ENCODE results near the gene MEX3A.
"Not testable (repeated sequence)": the region's sequence is repeated elsewhere in the genome, so short reads cannot be mapped to it uniquely, and the experiment has no call there.

MEX3A gene

GRCh38 chr1:156117414-156118176 lies 35.3 kb upstream of the MEX3A start:
- no peak for DNase-seq

GRCh38 chr1:156116731-156117130 lies 34.5 kb upstream of the MEX3A start:
- DNase-seq, result not testable (repeated sequence)

- DNase-seq, result no peak
Measured at GRCh38 chr1:156115514-156116374, 33.5 kb upstream of the MEX3A start.

DNA sequence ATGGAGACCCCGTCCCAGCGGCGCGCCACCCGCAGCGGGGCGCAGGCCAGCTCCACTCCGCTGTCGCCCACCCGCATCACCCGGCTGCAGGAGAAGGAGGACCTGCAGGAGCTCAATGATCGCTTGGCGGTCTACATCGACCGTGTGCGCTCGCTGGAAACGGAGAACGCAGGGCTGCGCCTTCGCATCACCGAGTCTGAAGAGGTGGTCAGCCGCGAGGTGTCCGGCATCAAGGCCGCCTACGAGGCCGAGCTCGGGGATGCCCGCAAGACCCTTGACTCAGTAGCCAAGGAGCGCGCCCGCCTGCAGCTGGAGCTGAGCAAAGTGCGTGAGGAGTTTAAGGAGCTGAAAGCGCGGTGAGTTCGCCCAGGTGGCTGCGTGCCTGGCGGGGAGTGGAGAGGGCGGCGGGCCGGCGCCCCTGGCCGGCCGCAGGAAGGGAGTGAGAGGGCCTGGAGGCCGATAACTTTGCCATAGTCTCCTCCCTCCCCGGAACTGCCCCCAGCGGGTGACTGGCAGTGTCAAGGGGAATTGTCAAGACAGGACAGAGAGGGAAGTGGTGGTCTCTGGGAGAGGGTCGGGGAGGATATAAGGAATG lies 32.8 kb upstream of the MEX3A start:
- DNase-seq, result no peak

DNA sequence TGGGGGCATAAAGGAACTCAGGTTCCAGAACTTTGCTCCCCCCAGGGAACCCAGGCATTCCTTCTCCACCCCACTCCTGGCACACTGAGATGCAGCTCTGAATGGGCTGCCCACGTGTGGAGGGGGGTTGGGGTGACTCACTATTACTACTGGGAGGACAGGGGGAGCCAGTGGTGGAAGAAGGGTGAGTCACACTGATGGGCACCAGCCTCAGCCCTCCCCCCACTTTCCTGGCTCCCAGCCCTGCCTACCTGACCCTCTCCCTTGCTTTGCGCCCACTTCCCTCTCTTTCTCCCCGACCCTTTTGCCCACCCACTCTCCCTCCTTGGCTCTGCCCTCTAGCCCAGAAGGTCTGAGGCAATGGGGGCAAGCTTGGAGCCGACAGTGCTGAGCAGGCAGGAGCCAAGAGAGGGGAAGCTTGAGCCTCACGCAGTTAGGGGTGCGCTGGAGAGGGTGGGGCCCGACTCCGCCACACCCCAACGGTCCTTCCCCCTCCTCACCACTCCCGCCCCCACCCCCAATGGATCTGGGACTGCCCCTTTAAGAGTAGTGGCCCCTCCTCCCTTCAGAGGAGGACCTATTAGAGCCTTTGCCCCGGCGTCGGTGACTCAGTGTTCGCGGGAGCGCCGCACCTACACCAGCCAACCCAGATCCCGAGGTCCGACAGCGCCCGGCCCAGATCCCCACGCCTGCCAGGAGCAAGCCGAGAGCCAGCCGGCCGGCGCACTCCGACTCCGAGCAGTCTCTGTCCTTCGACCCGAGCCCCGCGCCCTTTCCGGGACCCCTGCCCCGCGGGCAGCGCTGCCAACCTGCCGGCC lies 32.0 kb upstream of the MEX3A start, which contains the start of gene LMNA:
Gene LMNA (plus strand): TSS at position 611 of the 818 bp plus-strand sequence. CDS start 208 bp downstream, outside the sequence.
- peak; percentile 82 for DNase-seq

GRCh38 chr1:156113282-156113950 lies 31.2 kb upstream of the MEX3A start:
- no peak for DNase-seq

DNA sequence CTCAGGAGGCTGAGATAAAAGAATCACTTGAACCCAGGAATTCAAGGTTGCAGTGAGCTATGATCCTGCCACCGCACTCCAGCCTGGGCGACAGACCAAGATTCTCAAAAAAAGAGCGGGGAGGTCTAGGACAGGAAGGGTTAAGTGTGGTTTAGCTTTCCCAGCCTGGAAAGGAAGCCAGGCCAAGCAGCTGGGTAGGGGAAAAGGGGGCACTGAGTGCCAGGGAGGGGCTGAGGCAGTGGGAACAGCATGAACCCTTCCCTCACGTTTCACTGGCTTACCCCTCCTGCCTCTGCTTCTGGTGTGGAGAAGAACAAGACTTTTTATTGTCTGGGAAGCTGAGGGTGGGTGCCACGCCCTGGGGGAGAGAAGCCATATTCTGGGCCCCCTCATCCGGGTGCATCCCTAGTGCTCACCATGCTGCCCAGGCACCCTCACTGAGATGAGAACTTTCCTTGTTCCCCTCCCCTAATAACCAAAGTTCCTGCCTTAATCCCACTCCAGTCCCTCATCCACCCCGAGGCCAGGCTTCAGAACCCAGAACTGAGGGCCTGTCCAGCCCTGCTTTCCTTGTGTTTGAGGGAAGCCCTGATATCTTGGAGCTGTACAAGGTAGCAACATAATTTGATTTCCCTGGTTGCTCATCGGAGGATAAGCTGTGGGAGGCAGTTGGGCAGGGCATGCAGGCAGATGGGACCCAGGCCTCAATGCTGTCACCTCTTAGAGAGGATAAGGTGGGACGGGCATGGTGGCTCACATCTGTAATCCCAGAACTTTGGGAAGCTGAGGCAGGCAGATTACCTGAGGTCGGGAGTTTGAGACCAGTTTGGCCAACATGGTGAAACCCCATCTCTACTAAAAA lies 30.2 kb upstream of the MEX3A start:
- no peak for DNase-seq

- no peak for DNase-seq
Measured at GRCh38 chr1:156111355-156111962, 29.2 kb upstream of the MEX3A start.

DNA sequence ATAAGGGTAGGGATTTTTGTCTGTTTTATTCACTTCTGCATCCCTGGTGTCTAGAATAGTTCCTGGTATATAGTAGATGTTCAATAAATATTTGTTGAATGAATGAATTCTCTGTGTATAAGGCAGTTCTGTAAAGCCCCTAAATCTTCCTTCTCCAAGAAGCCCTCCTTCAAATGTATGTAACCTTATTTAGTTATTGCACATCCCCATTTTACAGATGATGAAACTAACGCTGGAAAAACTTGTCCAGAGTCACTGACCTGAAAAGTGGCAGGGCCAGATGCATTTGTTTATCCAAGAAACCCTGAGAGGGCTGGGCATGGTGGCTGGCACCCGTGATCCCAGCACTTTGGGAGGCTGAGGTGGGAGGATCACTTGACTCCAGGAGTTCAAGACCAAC lies 28.0 kb upstream of the MEX3A start:
- no peak for DNase-seq

- no peak for DNase-seq
Measured at GRCh38 chr1:156108664-156109241, 26.5 kb upstream of the MEX3A start.

- DNase-seq, result no peak
Measured at GRCh38 chr1:156108057-156108456, 25.8 kb upstream of the MEX3A start.

- DNase-seq, result no peak
Measured at GRCh38 chr1:156106624-156107488, 24.6 kb upstream of the MEX3A start.

DNA sequence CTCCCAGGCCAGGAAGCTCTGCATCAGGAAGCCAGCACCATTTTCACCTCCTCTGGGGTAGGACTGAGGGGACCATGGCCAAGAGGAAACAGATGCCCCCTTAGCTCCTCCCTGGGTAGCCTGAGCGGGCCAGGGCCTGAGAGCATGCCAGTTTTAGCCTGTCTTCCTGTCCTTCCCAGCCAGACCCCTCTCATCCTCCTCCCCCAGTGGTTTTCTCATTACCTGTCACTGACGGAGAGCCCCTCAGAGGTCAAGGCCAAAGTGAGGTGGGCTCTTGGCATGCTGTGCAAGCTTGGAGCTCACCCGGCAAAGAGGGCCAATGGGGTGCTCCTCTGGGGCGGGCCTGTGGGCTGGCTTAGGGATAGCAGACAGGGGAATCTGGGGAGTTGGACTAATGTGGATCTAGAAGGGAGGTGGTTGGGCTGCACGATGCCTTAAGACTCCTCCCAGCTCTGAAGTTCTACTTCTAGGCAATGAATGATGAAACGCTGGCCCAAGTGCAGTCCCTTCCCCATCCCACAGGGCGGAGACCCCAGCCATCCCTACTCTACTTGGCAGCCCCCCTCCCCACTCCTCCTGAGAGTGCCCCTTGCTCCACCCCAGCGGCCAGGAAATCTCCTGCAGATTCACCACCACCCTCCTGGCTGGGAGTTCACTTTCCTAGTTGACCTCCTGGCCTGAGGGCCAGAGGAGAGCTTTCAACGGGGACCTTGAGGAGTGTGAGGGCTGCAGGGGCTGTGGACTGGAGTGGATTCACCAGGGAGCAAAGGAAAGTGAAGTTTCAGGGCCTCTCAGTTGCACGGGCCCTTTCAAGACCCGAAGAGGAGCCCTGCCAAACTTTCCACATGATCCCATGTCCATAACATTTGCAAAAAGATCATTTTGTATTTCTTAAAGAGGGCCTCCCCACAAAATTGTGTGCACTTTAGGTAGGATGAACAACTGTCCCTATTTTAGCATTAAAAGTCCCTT lies 22.9 kb upstream of the MEX3A start:
- DNase-seq, result no peak

DNA sequence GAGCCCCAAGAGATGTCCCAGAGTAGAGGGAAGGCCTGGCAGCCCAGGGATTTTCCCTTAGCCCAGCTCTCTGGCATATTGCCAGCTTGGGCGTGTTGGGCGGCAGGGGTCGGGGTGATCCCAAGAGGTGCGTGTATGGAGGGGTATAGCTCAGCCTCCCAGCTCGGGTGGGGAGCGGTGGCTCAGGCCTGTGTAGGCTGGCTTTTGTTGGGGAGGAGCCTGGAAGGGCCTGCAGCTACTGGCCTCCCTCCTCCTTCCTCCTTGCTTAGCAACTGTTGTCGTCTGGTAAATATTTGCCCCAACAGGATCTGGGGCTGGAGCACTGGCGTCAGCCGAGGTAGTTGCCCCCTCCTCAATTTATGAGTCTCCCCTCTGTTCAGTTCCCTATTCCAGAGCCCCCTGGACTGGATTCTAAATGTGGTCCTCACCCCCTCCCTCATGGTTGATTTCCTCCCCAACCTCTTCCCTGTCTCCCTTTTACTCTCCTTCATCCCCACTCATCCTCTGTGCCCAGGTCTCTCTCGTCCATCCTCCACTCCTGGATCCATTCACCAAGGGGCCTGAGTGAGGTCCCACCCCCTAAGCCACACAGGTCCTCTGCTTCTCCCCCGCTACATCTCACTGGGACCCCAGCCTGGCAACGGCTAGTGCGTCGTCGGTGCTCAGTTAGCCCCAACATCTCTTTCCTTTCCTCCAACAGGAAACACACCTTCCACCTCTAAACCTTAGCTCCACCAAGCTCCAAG lies 22.0 kb upstream of the MEX3A start:
- peak; percentile 87 for DNase-seq

DNA sequence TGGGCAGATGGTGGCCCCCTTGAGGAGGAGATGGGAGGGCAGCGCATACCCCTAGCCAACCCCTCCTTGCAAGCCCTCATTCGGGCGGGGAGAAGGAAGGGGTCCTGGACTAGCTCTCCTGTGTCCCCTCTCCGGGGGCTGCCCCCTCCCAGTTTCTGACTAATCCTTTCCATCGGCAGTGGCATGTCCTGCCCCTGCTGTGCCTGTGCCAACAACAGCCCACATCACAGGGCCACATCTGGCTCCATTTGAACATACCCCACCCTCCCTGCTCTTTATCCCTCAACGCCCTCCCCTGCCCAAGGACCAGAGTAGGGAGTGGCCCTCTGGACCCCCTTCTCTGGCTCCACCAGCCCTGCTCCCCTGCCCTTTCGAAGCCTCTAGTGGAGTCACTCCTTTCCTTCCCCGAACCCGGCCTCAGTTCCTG lies 21.3 kb upstream of the MEX3A start:
- DNase-seq, result no peak

GRCh38 chr1:156102633-156103511 lies 20.6 kb upstream of the MEX3A start:
- DNase-seq, result no peak

Data from CD4-positive, alpha-beta T cell treated with Interferon gamma for 1 hour (primary cell).